DMS79 (cell line): ENCODE data around the gene DNASE1L3.

ENCODE experiments used
- DNase-seq: peaks from one replicate; lab custom pipeline; 2025; lab: John Stamatoyannopoulos, UW

The DNASE1L3 gene

DNA sequence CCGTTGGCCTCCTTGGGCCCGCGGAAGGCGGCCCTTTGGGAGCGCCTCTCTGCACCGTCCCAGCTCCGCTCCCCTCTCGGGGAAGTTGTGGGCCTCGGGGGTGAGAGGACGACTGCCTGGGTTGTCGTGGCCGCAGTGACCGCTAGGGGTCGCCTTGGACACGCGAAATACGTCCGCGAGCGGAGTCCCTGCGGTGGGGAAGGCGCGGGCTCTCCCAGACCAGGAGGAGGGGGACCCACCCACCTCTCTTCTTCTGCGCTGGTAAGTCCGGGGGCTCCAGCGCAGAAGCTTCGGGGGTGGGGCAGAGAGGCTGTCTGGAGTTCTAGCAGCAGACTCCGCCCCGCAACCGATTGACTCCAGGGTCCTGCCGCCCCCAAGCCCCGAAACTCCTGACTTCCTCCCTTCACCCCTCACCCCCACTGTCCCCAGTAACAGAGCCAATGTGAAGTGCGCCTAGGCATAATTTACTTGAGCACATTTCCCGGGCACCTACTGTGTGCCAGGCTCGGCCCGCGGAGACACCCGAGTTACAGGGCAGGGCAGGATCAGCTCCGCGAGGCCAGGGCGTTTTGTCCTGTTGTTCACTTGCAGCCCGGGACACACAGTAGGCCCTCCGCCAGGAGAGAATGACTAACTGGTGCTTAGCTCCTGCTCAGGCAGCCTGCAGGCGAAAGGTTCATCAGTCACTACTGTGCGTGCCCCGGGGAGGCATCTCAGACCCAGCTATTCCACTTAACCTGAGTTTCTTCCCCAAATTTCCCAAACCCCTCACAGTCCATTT is 32.8 kb downstream of the DNASE1L3 start:
- no peak for DNase-seq

DNA sequence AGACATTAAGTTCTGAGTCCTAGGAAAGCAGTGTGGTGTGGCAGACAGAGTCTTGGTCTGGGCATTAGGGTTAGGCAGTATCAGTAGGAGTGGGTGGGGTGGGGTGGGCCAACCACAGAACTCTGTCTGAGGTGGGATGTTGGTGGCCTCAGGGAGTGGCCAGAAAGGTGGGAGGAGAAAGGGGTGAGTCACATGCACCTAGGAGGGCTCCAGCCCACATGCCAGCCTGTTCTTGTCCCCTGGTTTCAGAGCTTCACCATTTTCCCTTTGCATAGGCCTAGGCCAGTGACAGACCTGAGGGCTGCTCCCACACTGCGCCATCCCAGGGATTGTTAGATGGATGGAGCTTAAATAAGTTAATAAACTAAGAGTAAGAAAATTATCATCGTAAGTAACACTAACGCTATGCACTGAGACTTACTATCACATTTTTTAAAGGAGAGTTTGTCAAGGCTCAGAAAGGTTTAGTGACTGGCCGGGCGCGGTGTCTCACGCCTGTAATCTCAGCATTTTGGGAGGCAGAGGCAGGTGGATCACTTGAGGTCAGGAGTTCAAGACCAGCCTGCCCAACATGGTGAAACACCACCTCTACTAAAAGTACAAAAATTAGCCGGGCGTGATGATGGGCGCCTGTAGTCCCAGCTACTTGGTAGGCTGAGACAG is 33.8 kb downstream of the DNASE1L3 start:
- DNase-seq, result no peak

DNA sequence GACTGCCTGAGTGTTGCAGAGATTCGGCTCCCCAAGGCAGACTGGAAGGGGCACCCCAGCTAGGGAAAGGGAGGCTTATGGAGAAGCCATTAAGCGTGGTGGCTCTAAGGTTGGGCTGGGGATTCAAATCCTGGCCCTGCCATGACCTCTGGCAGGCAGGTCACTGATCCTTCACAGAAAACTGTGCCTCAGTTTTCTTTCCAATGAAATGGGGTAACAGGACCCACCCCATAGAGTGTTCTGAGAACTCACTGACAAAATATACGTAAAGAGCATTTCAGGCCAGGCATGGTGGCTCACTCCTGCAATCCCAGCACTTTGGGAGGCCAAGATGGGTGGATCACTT is 34.6 kb downstream of the DNASE1L3 start:
- no peak for DNase-seq

DNA sequence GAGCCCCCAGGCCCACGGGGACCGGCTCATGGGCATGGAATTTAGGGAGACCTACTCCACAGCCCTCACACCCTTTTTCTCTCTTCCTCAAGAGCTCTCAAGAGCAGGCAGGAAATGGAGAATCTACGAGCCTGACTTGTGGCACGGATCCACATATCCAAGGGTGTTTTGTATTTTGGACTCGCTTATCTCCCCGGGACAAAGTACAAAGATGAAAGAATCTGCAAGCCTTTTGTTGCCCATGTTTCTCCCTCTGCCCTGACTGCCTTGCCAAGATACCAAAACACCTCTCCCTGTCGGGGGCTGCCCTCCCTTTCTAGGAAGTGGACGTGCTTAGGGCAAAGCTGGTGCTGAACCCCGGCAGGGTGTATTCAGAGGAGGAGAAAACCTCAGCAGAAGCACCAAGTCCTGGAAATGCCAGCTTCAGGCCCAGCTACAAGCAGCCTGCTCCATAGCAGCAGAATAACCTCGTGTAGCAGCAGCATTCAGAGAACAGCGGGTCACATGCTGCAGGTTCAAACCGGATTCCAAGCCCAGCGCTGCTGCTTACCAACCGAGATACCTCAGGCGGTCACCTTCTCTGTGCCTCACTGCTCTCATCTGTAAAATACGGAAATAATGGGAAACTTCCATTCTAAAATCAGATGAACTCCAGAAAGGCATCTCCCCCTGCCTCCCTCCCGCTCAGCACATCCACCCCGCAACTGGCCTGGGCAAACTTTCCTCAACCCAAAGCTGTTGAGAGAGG is 35.2 kb downstream of the DNASE1L3 start:
- peak; percentile 29 for DNase-seq

DNA sequence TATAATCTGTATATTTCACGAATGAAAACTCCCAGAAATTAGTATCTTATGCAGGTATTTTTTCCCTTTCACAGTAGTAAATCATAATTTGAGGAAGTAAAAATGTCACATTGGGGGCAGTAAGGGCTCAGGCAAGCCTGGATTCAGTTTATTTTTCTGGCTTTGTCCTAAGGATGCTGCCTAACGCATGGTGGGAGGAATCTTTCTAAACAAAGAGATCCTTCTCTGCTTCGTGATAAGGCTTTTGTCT is 35.7 kb downstream of the DNASE1L3 start:
- DNase-seq, result no peak

DNA sequence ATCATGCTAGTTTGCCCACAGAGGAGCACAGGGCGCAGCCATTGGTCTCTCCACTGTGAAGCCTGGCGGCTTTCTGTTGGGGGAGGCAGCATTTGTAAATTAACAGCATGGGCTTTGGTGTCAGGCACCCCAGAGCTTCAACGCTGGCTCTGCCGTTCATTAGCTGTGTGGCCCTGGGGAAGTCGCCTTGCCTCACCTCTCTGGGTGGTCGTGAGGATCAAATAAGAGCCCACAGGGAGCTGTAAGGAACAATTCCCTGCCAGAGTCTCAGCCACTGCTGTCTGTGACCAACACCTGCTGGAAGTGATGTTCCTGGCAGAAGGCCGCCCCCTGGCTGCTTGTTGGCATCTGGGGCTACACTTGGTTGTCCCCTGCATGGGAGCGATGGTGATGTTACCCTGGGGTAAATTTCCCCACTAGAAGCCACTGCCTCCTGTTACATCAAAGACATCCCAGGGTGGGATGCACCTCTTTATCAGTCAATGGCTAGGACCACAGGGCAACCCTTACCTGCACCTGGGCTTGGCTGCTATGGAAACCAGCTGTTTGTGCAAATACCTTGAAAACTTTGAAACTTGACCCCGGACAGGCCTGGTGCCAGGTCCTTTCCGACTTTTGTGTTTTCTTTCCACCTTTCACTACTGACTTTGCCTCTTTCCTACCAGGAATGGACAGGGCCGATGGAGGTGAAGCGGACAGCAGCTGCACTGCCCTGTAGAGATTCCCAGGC is 36.9 kb downstream of the DNASE1L3 start:
- DNase-seq, result peak; percentile 62

DNA sequence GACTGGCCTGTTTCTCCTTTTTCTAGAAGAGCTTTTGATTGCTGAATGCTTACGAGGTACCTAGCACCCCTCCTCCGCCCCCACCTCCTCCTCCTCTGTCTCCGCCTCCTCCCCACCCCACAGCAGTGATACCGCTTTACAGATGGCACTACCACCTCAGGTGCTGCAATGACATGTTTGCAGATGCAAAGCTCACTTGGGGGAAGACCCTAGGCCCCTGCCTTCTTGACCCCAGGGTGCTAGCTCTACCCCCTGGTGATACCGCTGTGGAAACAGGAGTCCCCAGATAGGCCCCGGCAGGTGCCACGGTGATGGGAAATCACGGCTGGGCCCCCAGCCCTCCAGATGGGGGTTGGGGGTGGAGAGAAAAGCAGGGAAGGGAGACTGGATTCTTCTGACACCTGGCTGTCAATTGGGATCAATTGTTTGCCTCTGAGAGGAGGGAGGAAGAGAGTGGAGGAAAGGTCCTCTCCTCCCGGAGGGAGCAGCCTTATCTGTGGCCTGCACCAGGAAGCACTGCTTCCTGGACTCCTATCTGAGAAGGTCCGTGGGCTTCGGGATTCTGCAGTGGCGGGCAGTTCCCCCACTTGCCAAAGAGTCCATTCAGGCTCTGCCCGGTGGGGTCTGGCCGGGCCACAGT is 37.6 kb downstream of the DNASE1L3 start:
- no peak for DNase-seq

DNA sequence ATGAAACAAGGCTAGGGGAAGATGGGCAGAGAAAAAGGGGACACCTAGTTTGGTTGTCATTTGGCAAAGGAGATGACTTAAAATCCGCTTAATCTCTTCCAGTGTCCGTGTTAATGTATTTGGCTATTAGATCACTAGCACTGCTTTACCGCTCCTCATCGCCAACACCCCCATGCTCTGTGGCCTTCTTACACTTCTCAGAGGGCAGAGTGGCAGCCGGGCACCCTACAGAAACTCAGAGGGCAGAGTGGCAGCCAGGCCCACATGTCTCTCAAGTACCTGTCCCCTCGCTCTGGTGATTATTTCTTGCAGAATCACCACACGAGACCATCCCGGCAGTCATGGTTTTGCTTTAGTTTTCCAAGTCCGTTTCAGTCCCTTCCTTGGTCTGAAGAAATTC is 39.6 kb downstream of the DNASE1L3 start:
- DNase-seq, result no peak

DNA sequence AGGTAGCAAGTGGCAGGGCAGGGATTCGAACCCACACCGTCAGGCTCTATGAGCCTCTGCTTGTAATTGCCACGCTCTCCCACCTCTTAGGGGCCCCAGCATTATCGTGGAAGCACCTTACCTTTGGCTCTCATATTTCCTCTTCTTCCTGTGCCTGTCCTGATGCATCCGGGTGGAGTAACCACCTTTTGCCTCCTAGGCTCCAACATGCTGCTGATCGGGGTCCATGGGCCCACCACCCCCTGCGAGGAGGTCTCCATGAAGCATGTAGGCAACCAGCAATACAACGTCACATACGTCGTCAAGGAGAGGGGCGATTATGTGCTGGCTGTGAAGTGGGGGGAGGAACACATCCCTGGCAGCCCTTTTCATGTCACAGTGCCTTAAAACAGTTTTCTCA is 40.4 kb downstream of the DNASE1L3 start:
- no peak for DNase-seq

DNA sequence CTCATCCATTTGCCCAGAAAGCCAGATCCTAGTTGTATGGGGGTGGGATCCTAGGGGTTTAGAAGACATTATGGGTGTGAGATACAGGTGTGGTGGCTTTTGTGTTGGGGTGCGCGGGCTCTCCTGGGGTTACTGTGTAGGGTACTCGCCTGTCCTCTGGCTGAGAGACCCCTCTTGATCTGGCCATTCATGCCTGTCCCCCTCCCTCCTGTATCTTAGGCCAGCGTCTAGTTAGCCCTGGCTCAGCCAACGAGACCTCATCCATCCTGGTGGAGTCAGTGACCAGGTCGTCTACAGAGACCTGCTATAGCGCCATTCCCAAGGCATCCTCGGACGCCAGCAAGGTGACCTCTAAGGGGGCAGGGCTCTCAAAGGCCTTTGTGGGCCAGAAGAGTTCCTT is 41.4 kb downstream of the DNASE1L3 start:
- no peak for DNase-seq

DNA sequence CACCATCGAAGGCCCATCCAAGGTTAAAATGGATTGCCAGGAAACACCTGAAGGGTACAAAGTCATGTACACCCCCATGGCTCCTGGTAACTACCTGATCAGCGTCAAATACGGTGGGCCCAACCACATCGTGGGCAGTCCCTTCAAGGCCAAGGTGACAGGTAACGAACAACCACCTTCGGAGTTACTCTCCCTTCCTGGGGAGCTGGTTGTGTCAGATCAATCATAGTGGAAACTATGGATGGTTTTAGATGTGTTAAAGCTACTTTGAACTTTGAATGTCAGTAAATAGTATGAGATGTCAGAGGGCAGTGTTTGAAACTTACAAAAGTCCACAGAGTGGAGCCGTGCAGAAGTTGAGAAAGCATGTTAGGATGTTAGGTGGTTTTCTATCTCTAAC is 42.3 kb downstream of the DNASE1L3 start:
- DNase-seq, result no peak

DNA sequence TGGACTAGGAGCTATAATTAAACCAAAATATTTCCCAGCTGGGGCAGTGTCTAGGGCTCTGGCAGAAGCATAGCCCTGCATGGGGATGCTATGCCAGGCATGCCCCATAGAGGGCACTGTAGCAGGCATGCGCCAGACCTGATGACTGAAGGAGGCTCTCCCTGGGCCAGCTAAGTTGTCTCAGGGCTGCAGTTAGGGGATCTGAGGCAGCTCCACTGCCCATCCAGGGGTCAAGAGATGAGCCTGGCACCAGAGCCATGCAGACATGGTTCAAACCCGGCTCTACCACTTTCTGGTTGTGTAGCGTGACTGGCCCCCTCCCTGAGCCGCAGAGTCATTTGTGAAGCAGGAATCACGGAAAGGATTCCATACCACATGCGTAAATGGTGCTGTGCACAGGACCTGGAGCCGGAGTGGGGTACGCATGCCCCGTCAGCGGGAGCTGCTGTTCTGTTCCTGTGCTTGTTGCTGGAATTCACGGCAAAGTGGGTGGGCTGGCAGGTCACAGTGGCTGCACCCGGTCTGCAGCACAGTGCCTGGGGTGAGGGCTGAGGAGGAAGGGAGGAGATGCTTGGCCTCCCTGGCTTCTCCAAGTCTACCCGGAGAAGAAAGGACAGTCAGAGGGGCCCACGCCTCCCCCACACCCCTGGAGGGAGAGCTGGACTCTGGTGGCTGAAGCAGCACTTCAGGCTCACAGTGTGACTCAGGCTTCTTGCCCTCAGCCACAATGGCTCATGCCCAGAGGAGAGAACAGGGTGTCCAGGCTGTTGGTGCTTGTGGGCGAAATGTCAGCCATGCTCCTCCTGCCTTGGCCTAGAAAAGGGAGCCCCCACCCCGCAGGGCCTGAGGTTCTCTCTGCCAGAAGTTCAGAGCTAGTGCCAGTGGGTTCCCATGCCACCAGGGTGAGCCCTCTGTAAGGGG is 43.1 kb downstream of the DNASE1L3 start:
- DNase-seq, result no peak

DNA sequence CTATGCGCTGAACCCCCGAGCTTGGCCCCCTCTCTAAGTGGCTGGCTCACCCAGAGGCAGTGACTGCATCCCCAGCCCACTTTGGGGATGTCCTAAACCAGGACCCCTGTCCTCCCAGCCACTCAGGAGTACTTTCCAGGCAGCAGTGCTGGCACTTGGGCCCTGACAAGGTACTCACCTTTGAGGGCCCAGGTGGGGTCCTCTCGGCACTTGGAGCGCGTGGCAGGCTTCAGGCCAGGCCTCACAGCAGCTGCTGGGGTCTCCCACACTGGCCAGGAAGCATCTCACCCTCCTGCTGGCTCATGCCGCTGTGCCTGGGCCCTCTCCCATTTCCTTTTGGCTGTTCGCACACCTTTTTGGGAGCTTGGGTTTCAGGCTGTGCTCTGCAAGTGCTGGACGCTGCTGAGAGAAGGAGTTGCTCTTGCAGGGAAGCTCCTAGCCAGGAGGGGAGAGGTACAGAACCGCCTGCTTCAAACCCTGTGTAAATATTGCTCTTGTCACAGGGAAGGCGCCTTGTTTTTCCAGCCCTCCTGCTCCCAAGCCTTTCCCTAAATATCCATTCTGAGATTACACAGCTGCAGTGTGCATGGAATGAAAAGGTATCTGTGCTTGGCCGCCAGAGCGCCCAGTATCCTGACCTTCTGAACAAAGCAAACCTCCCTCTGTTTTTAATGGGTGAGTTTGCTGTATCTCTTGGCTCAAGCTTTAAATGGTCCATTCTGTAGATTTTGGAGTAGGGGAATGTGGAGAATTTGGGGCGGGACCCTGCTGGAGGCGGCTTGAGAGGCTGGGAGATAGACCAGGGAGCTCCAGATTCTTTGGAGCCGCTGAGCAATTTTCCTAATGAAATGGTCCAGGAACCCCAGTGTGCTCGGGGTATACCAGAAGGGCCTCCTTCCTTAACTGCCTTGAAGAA is 45.6 kb downstream of the DNASE1L3 start:
- DNase-seq, result no peak

DNA sequence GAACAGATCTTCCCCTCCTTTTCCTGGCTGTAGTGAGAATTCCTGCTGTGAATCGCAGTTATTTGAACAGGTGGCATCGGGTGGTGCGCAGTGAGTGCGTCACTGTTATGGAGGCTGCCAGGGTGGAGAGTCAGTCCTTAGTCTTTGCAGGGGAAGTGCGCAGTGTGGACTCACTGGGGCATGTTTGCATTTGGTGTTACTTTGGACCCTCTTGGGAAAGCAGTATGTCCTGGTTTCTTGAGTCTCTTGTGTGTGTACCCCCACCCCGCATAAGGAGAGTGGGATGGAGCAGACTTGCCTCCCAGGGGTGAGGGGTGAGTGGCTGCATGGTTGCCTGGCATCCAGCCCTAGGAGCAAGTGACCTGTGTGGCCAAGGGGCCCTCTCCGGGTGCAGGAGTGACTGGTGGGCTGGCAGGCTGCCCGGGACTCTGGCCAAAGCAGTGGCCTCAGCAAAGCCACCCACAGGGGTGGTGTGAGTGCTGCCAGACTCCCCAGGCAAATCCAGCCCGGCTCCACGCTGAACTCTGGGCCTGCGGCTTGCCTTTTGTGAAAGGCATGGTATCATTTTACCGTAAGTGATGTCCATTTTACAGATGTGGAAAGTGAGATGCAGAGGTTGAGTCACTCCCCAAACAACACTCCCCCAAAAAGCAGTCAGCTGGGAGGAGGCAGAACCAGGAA is 46.4 kb downstream of the DNASE1L3 start:
- DNase-seq, result peak; percentile 46

DNA sequence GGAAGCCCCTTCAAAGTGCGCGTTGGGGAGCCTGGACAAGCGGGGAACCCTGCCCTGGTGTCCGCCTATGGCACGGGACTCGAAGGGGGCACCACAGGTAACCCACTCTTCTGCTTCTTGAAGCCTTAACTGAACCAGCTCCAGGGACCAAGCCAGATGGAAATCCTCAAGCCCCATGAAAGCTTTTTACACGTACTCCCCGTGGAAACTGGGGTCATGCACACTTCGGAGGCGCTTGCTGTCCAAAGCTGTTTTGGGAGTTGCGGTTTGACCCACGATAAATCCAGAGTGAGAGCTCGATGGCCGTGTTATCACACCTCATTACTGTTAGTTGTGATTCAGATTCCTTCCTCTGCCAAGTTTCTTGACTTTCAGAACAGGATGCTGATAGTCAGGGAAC is 47.5 kb downstream of the DNASE1L3 start:
- no peak for DNase-seq

DNA sequence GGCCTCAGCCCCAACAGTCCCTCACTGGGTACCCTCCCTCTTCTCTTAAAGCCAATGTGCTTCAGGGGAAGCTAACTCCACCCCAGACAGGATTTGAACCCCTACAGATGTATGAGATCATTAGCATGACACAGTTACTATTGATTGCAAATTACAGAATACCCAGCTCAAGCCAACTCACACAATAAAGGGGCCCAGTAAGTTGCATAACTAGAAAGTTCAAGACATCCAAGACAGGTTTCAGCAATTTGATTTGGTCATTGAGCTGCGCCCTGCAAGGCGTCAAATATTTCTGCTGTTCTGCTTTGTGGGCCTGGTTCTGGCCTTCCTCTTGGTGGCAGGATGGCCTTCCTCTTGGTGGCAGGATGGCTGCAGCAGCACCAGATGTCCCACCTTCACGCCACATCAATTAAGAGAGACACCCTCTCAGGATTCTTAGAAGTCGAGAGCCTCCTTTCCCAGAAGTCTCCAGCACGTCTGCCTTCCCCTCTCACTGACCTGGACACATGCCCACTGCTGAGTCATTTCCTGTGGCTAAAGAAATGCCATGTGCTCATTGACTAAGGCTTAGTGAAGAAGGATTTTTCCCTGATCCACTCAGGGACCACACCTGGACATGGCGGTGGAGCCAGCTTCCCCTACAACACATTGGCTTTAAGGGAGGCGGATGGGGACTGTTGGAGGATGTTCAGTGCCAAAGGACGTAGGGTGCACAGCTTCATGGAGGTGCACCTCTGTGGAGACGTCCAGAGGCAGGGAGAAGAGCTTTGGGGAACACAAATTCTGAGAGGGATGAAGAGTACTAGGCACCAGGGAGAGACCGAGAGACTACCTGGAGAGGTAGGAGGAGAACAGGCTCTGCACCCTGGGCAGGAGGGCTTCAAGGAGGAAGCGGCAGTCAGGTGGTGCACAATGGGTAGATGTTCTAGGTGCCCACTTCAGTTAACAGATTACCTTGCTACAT is 49.1 kb downstream of the DNASE1L3 start:
- DNase-seq, result no peak

DNA sequence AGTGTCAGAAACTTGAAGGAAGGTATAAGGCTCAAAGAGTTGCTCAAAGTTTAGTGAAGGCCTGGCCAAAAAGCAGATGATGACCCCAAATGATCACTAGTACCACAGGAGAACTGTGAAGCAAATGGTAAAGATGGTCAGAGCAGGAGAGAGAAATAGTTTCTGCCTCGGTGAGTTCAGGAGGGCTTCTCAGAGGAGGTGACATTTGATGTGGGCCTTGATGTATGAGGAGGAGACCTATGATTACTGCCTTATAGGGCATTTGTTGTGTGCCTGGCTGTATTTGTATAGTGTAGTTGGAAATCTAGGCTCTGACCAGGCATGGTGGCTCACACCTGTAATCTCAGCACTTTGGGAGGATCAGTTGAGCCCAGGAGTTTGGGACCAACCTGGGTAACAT is 50.4 kb downstream of the DNASE1L3 start:
- DNase-seq, result no peak

DNA sequence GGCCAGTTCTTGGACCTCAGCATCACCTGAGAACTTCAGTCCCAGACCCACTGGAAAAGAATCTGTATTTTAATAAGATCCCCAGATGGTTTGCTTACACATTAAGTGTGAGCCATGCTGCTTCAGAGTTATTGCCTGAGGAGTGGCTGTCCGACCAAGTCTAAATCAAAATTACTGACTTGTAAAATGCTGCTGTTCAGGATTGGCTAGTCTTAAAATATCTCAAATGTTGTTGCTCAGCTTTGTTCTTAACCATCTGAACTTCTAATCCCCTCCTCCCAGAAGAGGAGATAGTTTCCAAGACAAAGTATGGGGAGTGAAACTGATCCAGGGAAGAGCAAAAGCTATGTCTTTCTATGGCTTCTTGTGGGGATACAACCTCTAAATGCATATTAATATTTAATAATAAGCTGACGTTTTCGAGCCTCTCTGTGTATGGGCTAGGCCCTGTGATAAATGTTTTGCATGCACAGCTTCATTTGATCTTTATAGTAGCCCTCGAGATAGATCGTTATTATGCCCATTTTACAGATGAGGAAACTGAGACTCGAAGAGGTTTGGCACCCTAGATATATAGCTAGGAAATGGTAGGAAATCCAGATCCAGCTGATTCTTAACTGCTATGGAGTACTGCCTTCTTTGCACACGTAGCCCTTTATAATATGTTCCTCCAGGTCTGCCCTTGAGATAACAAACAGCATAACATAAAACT is 52.2 kb downstream of the DNASE1L3 start:
- no peak for DNase-seq
